Measurements from ENCODE around the gene MYH3. TPM values are rescaled to one million over a fixed set of nuclear protein-coding genes. Genes with fewer than 3 reads are reported as not detected.

MYH3 gene
- total and polyA plus RNA-seq, 5 donors from 2014 or later: 0.28 to 7.9 (median 0.41) TPM; not detected in 2

DNA sequence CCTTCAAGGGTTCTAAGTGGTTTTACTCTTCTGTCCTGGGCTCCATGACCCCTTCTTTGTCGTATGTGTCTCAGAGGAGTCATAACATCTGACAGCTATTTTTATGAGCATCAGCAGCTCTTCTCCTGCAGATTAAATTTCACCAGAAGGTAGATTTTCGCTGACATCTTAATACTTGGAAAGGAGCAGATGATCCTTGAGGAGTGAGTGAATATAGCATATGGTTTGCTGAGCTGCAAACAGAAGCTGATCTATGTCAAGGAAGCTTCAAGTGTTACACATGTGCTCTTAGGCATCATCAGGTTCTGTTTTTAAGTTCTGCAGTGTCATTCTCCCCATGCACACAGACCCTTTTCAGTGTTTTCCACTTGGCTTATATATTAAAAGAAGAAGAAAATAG lies 58.5 kb downstream of the MYH3 start:
- H3K36me3 ChIP-seq (ENCODE audit: control insufficient read depth, insufficient read depth, low read length): no peaks in the 10 kb centered on the region
- H3K4me1 Mint-ChIP-seq: no peaks in the 10 kb centered on the region
- no peak overlapping the region for H3K27ac ChIP-seq (ENCODE audit: insufficient read depth, low read length, poor library complexity, severe bottlenecking)
- H3K27me3 Mint-ChIP-seq: peaks cover 9% of the 10 kb centered on the region
- no peaks in the 10 kb centered on the region for H3K27me3 ChIP-seq (ENCODE audit: control insufficient read depth, insufficient read depth, low read length)
- H3K36me3 Mint-ChIP-seq: no peaks in the 10 kb centered on the region
- H3K27ac Mint-ChIP-seq: no peak overlapping the region
- no peaks in the 10 kb centered on the region for H3K4me1 ChIP-seq (ENCODE audit: control insufficient read depth, insufficient read depth, low read length, poor library complexity, severe bottlenecking)
- H3K9me3 Mint-ChIP-seq: peaks cover 0 to 3% (median 0%) of the 10 kb centered on the region in 7 donors
- DNase-seq (no peak), ATAC-seq (ENCODE audit: low read depth in 2 of 2) (no peak)
- H3K9me3 ChIP-seq (ENCODE audit: control insufficient read depth in 2 of 2, low read length in 2 of 2): no peaks in the 10 kb centered on the region
- no peak overlapping the region for H3K4me3 Mint-ChIP-seq
- H3K4me3 ChIP-seq (ENCODE audit: low read depth, low read length): no peak overlapping the region

- H3K27ac Mint-ChIP-seq: peak overlapping the region in 1 of 3 donors; percentile 14
- H3K4me1 ChIP-seq (ENCODE audit: control insufficient read depth, insufficient read depth, low read length, poor library complexity, severe bottlenecking): no peaks in the 10 kb centered on the region
- no peaks in the 10 kb centered on the region for H3K27me3 ChIP-seq (ENCODE audit: control insufficient read depth, insufficient read depth, low read length)
- H3K9me3 ChIP-seq (ENCODE audit: control insufficient read depth in 2 of 2, low read length in 2 of 2): no peaks in the 10 kb centered on the region
- H3K27me3 Mint-ChIP-seq: no peaks in the 10 kb centered on the region
- H3K36me3 Mint-ChIP-seq: no peaks in the 10 kb centered on the region
- H3K4me1 Mint-ChIP-seq: no peaks in the 10 kb centered on the region
- no peak for ATAC-seq (ENCODE audit: low read depth in 2 of 2)
- H3K4me3 Mint-ChIP-seq: no peak overlapping the region
- DNase-seq: no peak
- H3K36me3 ChIP-seq (ENCODE audit: control insufficient read depth, insufficient read depth, low read length): no peaks in the 10 kb centered on the region
- H3K9me3 Mint-ChIP-seq: no peaks in the 10 kb centered on the region
- no peak overlapping the region for H3K27ac ChIP-seq (ENCODE audit: insufficient read depth, low read length, poor library complexity, severe bottlenecking)
- H3K4me3 ChIP-seq (ENCODE audit: low read depth, low read length): no peak overlapping the region
Measured at GRCh38 chr17:10589553-10590145, 67.5 kb downstream of the MYH3 start.

DNA sequence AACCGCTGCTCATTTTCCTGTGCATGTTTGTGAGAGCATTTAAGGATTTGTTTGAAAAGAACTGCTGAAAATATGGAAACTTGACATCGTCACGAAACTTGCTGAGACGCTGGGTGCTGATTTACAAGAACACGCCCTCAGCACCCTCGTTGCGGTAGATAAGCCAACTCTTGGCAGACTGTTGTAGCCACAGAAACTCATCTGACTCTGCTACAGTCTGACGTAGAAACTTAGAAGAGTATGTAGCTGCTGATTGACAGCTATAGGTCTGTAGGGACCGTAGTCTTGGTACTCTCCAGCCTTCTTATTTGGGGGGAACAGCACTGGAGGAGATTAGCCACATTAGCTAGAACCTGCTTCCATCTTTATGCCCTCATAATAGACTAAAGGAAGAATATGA lies 71.6 kb downstream of the MYH3 start:
- Histone ChIP-seq H3K27ac (ENCODE audit: insufficient read depth, low read length, poor library complexity, severe bottlenecking) (no peak overlapping the region), H3K27me3 (ENCODE audit: control insufficient read depth, insufficient read depth, low read length) (no peaks in the 10 kb centered on the region), H3K4me3 (ENCODE audit: low read depth, low read length) (no peak overlapping the region), H3K4me1 (ENCODE audit: control insufficient read depth, insufficient read depth, low read length, poor library complexity, severe bottlenecking) (no peaks in the 10 kb centered on the region), H3K9me3 (ENCODE audit: control insufficient read depth in 2 of 2, low read length in 2 of 2) (no peaks in the 10 kb centered on the region), H3K36me3 (ENCODE audit: control insufficient read depth, insufficient read depth, low read length) (no peaks in the 10 kb centered on the region)
- no peak for DNase-seq
- ATAC-seq (ENCODE audit: low read depth in 2 of 2): no peak
- peaks cover 0 to 2% (median 0%) of the 10 kb centered on the region in 7 donors for H3K9me3 Mint-ChIP-seq
- no peak overlapping the region for H3K27ac Mint-ChIP-seq
- no peak overlapping the region for H3K4me3 Mint-ChIP-seq
- H3K27me3 Mint-ChIP-seq: no peaks in the 10 kb centered on the region
- no peaks in the 10 kb centered on the region for H3K4me1 Mint-ChIP-seq
- no peaks in the 10 kb centered on the region for H3K36me3 Mint-ChIP-seq

GRCh38 chr17:10583834-10584233 lies 73.3 kb downstream of the MYH3 start:
- H3K4me1 ChIP-seq (ENCODE audit: control insufficient read depth, insufficient read depth, low read length, poor library complexity, severe bottlenecking): no peaks in the 10 kb centered on the region
- Mint-ChIP-seq H3K9me3 (peaks cover 0 to 2% (median 0%) of the 10 kb centered on the region in 7 donors), H3K4me1 (no peaks in the 10 kb centered on the region), H3K4me3 (no peak overlapping the region), H3K36me3 (no peaks in the 10 kb centered on the region), H3K27ac (no peak overlapping the region), H3K27me3 (no peaks in the 10 kb centered on the region)
- DNase-seq: no peak
- H3K27me3 ChIP-seq (ENCODE audit: control insufficient read depth, insufficient read depth, low read length): no peaks in the 10 kb centered on the region
- H3K36me3 ChIP-seq (ENCODE audit: control insufficient read depth, insufficient read depth, low read length): no peaks in the 10 kb centered on the region
- no peaks in the 10 kb centered on the region for H3K9me3 ChIP-seq (ENCODE audit: control insufficient read depth in 2 of 2, low read length in 2 of 2)
- no peak for ATAC-seq (ENCODE audit: low read depth in 2 of 2)
- no peak overlapping the region for H3K27ac ChIP-seq (ENCODE audit: insufficient read depth, low read length, poor library complexity, severe bottlenecking)
- no peak overlapping the region for H3K4me3 ChIP-seq (ENCODE audit: low read depth, low read length)

DNA sequence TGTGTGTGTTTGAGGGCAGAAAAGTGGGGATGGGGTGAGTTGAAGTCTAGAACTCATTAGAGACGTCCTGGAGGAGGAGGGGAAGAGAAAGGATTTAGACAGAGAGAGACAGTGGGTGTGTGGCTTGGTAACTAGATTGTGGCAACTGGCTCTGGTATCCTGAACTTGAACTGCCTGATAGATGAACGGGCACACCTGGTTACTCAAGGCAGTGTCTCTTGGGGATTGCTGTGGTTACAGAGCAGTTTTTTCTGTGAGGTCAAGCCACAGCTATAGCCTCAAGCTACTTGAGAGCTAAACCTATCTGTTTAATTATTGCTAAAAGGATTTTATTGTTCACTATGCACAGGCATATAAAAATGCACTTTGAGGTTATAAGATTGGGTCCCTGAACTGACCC lies 77.8 kb downstream of the MYH3 start:
- no peaks in the 10 kb centered on the region for H3K9me3 ChIP-seq (ENCODE audit: control insufficient read depth in 2 of 2, low read length in 2 of 2)
- H3K4me3 Mint-ChIP-seq: no peak overlapping the region
- H3K36me3 ChIP-seq (ENCODE audit: control insufficient read depth, insufficient read depth, low read length): no peaks in the 10 kb centered on the region
- H3K27ac Mint-ChIP-seq: no peak overlapping the region
- H3K4me1 ChIP-seq (ENCODE audit: control insufficient read depth, insufficient read depth, low read length, poor library complexity, severe bottlenecking): no peaks in the 10 kb centered on the region
- peaks cover 0 to 2% (median 0%) of the 10 kb centered on the region in 7 donors for H3K9me3 Mint-ChIP-seq
- no peaks in the 10 kb centered on the region for H3K4me1 Mint-ChIP-seq
- DNase-seq: no peak
- no peak overlapping the region for H3K27ac ChIP-seq (ENCODE audit: insufficient read depth, low read length, poor library complexity, severe bottlenecking)
- peaks cover 4% of the 10 kb centered on the region for H3K27me3 Mint-ChIP-seq
- no peak overlapping the region for H3K4me3 ChIP-seq (ENCODE audit: low read depth, low read length)
- no peak for ATAC-seq (ENCODE audit: low read depth in 2 of 2)
- H3K27me3 ChIP-seq (ENCODE audit: control insufficient read depth, insufficient read depth, low read length): no peaks in the 10 kb centered on the region
- no peaks in the 10 kb centered on the region for H3K36me3 Mint-ChIP-seq

Other genes with a start within 250 kb of the MYH3 start
- gene MYH8, start 235.4 kb downstream of the MYH3 start, total RNA-seq: not detected
- not detected for gene MYH8, start 235.4 kb downstream of the MYH3 start, polyA plus RNA-seq
- not detected for gene MYH4, start 187.8 kb downstream of the MYH3 start, total RNA-seq
- gene MYH4, start 187.8 kb downstream of the MYH3 start, polyA plus RNA-seq: not detected
- gene MYH1, start 138.8 kb downstream of the MYH3 start, total RNA-seq: not detected
- gene MYH1, start 138.8 kb downstream of the MYH3 start, polyA plus RNA-seq: not detected
- gene MYH2, start 107.7 kb downstream of the MYH3 start, total RNA-seq: not detected
- not detected for gene MYH2, start 107.7 kb downstream of the MYH3 start, polyA plus RNA-seq
- gene SCO1, start 40.2 kb upstream of the MYH3 start, total RNA-seq: 15.0 TPM
- 10 to 100 TPM; 14.7 to 17.5 (median 16.1) TPM for gene SCO1, start 40.2 kb upstream of the MYH3 start, polyA plus RNA-seq
- gene ADPRM, start 40.3 kb upstream of the MYH3 start, total RNA-seq: 25.1 TPM
- 10 to 100 TPM; 41.7 to 58.6 (median 52.4) TPM for gene ADPRM, start 40.3 kb upstream of the MYH3 start, polyA plus RNA-seq
- gene TMEM220, start 72.7 kb upstream of the MYH3 start, total RNA-seq: 0.15 TPM
- gene TMEM220, start 72.7 kb upstream of the MYH3 start, polyA plus RNA-seq: 1 to 10 TPM; 1.8 to 3.1 (median 2.2) TPM
- not detected for gene TMEM238L, start 146.8 kb upstream of the MYH3 start, total RNA-seq
- gene TMEM238L, start 146.8 kb upstream of the MYH3 start, polyA plus RNA-seq: not detected
- not detected for gene PIRT, start 180.8 kb upstream of the MYH3 start, total RNA-seq
- gene PIRT, start 180.8 kb upstream of the MYH3 start, polyA plus RNA-seq: not detected

Data from CD4-positive, CD25-positive, alpha-beta regulatory T cell (primary cell).